ENCODE data around the gene XCL1.
"Not testable (repeated sequence)": the region's sequence is repeated elsewhere in the genome, so short reads cannot be mapped to it uniquely, and the experiment has no call there.

Gene XCL1

DNA sequence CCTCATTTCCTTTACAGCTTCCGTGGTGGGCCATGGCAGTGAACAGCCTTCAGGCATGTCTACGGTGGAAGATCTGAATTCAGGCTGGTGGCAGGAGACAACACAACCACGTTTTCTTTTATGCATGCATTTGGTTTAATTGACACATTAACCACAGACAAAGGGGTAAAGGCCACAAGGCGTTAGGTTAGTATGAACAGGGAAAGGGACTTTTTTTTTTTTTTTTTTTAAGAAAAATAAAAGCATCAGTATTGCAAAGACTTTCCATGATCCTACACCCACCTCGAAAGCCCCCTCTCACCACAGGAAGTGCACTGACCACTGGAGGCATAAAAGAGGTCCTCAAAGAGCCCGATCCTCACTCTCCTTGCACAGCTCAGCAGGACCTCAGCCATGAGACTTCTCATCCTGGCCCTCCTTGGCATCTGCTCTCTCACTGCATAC lies at the start of gene XCL1:
Gene XCL1 (plus strand): TSS at position 361 of the 444 bp plus-strand sequence. CDS start 33 bp downstream, at position 394.
- DNase-seq (ENCODE audit: low spot score): not testable (repeated sequence)

GRCh38 chr1:168529518-168529917 lies 46.9 kb upstream of the XCL1 start:
- DNase-seq (ENCODE audit: low spot score): no peak

DNA sequence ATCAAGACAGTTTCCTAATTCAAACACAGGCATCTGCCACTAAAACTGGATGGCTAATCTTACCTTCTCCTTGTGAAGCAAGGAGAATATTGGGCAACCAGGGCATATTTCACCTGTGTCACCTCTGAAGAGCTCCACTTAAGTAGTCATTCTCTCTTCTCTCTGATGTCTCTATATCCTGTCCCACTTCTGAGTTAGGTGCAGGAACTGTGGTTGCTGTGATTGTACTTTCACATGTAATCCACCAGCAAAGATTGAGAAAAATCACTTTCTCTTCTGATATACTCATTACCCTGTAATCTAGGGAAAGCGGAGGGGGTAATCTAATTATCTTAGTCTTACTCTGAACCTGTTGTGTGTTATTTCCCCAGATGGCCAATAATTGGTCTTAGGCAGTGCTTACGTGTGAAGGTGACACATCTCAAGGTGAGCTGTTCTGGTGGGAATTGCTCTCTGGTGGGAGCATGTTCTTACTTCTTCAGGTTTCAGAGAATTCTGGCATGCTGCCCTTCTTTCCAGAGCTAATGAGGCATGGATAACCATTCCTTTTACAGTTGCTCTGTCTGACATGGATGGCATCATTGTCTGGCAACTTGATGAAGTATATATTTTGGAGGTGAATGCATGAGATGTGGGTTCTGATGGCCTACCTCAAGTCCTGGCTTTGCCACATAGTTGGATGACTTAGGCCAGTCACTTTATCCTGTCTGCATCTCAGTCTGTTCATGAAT lies 44.6 kb upstream of the XCL1 start:
- DNase-seq (ENCODE audit: low spot score): no peak

DNA sequence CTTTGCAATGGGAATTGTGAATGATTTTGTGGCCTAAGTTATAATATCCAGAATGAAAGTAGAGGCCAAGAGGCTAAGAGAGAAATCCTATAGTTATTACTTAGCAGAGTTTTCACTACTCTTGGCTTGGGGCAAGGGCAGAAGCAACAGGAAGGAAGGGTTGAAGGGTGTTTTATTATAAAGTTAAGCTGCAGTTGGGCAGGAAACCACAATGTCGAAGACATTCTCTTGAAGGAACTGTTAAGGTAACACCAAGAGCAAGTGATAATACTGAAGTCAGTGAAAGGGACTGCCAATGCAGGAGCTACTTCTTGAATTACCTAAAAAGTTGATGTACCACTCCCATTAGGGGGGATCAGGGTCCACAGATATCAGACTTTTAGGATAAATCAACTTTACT lies 40.9 kb upstream of the XCL1 start:
- no peak for DNase-seq (ENCODE audit: low spot score)

GRCh38 chr1:168540798-168541197 lies 35.6 kb upstream of the XCL1 start:
- DNase-seq (ENCODE audit: low spot score): not testable (repeated sequence)

GRCh38 chr1:168542978-168543377 lies 33.4 kb upstream of the XCL1 start:
- not testable (repeated sequence) for DNase-seq (ENCODE audit: low spot score)

GRCh38 chr1:168543840-168544498 lies 32.4 kb upstream of the XCL1 start, which contains the start of gene XCL2:
Gene XCL2 (minus strand): TSS chr1:168543997. CDS start chr1:168543964, 33 bp downstream.
- DNase-seq (ENCODE audit: low spot score): not testable (repeated sequence)

DNA sequence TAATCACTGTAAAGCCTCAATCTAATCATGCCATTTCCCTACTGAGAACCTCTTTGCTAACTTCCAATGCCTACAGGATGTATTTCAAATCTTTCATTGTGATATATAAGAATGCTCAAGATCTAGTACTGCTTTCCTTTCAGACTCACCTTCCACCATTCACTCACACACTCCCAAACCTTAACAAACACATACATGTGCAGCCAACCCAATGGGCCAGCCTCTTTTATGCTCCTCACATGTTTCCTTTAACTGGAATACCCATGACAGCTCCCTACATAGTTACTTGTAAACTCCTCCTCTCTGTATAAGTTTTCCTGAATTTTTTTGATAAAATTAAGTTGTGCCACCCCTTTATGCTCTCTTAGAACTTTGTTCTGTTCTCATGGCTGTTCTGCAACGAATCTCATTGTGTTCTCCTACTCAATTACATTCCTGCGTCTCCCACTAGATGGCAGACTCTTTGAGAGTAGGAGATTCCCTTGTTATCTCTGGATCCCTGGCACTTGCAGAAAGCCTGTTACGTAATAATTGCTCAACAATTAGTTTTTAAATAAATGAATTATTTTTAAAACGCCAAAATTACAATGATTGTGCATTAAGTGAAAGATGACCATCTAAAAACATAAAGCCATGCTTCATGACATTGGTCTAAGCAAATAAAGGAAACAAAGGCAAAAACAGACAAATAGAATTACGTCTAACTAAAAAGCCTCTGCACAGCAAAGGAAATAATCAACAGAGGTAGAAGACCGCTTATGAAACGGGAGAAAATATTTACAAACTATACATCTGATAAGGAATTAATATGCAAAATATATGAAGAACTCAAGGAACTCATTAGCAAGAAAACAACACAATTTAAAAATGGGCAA lies 30.5 kb upstream of the XCL1 start:
- not testable (repeated sequence) for DNase-seq (ENCODE audit: low spot score)

GRCh38 chr1:168546553-168546895 lies 29.9 kb upstream of the XCL1 start:
- not testable (repeated sequence) for DNase-seq (ENCODE audit: low spot score)

- no peak for DNase-seq (ENCODE audit: low spot score)
These were observed 25.4 kb upstream of the XCL1 start for GRCh38 chr1:168550971-168551370.

DNA sequence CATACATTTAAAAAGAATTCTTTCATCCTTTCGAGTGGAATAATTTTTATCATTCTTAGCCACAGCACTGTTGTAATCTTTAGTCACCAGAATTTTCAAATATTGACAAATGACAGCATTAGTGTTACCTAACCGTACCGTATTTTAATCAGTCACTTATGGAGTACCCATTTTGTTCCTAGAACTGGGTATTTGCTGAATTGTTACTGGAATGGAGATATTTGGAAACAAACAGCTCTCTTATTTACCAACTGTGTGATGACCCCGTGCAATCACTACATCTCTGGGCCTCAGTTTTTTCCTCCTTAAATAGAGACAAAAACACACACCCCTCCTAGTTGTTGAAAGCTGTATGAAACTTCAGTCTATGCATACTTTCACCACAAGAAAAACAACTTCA lies 24.7 kb upstream of the XCL1 start:
- no peak for DNase-seq (ENCODE audit: low spot score)

GRCh38 chr1:168552961-168553360 lies 23.4 kb upstream of the XCL1 start:
- DNase-seq (ENCODE audit: low spot score): no peak

- DNase-seq (ENCODE audit: low spot score): no peak
These were observed 22.5 kb upstream of the XCL1 start for GRCh38 chr1:168553680-168554553.

DNA sequence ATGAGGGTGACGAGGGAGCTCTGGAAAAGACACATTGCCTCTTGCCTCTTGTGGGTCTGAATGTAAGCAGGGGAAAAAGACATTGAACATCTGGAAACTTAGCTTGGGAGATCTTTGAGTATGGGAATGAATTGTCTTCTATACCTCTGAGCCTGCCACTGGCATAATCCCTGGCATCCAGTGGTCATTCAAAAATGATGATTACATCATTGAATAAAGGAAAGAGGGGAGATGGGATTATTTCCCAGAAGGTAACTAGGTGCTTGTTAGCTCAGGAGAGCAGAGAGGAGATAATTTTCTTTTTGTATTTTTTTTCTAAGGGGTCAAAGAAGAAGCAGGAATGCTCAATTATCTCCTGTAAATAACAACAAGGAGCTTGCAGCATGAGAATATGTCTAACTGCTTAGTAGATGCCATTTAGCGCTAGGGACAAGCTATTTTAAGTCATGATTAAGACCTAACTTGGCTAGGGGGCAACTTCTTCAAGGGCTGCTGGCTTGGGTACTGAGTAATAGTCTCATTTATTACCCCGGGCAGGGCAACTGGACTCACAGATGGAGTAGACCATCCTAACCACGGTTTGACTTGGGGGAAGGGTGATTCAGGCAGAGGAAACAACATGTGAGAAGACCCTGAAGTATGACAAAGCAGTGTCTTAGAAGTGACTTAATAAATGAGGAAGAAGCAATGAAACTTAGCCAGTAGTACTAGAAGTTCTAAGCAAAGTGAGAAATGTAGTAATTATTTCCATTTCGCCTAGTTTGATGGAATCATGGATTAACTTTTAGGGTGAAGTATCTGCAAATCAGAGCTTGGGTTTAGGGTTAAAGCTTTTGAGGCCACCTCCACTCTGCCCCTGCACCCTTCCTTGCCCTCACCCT lies 21.6 kb upstream of the XCL1 start:
- DNase-seq (ENCODE audit: low spot score): no peak

DNA sequence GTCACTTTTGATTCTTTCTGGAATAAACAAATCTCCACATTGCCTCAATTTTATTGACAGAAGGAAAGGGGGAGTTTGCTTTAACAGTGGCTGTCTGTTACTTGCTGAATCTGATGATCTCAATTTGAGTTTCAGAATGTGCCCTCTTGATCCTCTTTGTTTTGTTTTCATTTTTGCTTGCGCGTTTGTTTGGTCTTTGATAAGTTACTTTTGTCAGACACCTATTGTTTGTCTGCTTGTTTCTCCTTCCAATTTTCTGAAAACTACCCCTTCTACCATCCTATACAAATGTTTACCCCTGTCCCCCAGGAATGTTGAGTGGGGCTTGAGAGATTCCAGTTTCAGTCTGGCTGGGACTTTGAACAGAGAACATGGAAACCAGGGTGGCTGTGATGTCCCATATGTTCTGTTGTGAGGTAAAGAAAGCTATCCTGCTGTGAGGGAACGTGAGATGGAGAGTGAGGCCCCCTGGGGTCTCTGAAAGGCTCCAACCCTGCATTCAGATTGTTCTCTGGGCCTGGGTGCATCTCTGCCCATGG lies 20.8 kb upstream of the XCL1 start:
- DNase-seq (ENCODE audit: low spot score): no peak

DNA sequence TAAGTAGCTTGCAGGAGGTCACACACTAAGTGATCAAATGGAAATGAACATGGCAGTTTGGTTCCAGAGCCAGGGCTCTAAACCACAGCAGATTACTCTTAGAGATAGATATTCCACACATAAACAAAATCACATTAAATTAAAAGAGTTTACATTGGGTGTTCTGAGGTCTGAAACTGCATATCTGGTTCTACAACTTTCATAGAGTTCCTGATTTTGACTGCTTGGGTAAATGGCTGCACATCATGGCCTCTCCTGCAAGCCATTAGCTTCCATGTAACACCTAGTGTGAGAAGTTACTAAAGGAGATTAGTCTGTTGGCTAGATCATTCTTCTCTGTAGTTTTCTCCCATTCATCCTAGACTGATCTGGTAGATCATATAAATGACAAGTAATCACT lies 19.8 kb upstream of the XCL1 start:
- no peak for DNase-seq (ENCODE audit: low spot score)

DNA sequence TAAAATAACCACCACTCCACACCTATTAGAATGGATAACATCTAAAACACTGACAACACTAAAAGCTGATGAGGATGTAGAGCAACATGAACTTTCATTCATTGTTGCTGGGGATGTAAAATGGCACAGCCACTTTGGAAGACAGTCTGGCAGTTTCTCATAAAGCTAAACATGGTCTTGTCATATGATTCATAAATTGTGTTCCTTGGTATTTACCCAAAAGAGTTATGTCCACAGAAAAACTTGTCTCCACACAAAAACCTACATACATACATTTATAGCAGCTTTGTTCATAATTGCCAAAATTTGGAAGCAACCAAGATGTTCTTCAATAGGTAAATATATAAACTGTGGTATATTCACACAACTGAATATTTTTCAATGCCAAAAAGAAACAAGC lies 16.0 kb upstream of the XCL1 start:
- no peak for DNase-seq (ENCODE audit: low spot score)

DNA sequence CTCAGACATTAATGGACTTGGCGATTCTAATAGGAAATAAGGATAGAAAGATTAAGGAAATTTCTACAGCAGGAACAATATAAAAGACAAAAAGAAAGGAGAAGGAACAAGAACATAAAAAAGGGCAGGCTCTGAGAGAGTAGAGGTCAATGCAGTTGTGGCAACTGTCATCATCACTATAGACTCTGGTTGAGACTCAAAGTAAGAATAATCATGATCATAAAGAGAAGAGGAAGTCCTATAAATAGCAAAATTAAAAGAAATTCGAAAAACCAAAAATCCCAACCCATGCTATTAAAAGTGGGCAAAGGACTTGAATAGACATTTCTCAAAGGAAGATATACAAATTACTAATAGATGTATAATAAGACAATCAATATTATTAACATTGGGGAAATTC lies 14.4 kb upstream of the XCL1 start:
- DNase-seq (ENCODE audit: low spot score): no peak

- no peak for DNase-seq (ENCODE audit: low spot score)
These were observed 10.6 kb upstream of the XCL1 start for GRCh38 chr1:168565825-168566224.

DNA sequence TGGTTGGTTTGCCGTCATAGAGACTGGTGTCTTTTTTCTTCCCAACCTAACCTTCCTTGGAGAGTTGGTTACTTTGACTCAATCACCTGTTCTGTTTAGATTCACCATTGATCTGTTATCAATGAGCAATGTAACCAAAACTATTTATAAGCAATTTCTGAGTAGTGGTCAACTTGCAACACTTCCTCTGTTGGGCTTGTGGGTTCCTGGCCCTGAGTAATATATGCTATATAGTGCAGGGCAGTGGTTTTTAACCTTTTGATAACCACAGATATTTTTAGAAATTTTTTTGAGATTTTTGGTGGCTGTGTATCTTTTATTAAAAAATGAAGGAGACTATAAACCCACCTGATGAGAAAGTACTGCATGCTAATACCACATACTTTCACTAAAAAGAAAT lies 9.4 kb upstream of the XCL1 start:
- DNase-seq (ENCODE audit: low spot score): no peak
